ENCODE measurements around the gene XPO6.

DNA sequence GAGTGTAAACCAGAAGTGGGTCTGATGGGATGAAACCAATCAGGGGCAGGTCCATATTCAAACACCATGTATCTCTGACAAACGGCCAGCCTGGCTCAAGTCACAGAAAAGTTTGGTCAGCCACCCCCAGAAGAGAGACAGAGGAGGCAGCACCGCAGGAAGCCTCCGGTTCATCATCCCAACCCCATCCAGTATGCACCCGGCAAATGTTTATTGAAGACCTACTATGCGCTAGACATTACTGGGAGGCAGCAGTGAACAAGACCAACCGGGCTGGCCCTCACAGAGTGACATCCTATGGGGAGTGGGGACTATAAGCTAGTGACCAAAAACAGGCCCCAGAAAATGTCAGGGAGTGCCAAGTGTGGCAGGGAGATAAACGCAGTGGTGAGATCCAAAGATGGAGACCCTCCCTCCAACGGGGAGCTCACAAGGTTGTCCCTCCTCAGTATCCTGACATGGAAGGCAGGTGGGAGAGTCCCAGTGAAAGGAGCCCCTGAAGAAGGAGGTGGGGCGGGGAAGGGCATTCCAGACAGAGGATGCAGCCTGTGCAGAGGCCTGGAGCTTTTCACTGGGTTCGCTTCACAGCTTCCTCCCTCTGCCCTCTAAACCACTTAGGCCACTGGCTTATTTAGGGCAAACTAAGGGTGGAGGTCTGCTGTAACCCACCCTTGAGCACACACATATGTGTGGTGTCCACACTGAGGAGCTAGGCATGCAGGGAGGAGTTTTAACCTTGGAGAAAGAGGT is 150.2 kb downstream of the XPO6 start:
- TF ChIP-seq EZH2phosphoT487 (IDR thresholded peaks at IDR 0.05) = no peak
- TF ChIP-seq CTCF (IDR thresholded peaks at IDR 0.05) = no peak
- no peak for TF ChIP-seq EZH2 (IDR thresholded peaks at IDR 0.05)
